Brain microvascular endothelial cell (primary cell): ENCODE measurements around the gene NLGN3.
A peak's percentile ranks its signal among the peaks of the same experiment; 100 is the strongest.

ENCODE experiments used
- DNase-seq: peaks from one replicate; pipeline ENCODE4 v3.0.0-alpha.2; 2020
- H3K27ac ChIP-seq: fragments of 250-450 bp; sonication (Bioruptor Pico); 2 replicates; pipeline ENCODE4 v1.5.1; 2020; ENCODE audit warnings: mild to moderate bottlenecking, moderate library complexity
- H3K27me3 ChIP-seq: fragments of 250-450 bp; sonication (Bioruptor Pico); replicated peaks from 2 replicates; pipeline ENCODE4 v1.5.1; 2020; ENCODE audit warnings: mild to moderate bottlenecking
- H3K36me3 ChIP-seq: fragments of 250-450 bp; sonication (Bioruptor Pico); replicated peaks from 2 replicates; pipeline ENCODE4 v1.5.1; 2020; ENCODE audit warnings: mild to moderate bottlenecking
- H3K4me3 ChIP-seq: 2 replicates; pipeline ENCODE4 v1.5.1; 2011; ENCODE audit warnings: low read depth, mild to moderate bottlenecking, control low read depth, low read length, moderate library complexity
- in situ Hi-C: cut with HindIII; loops from 2 replicates; pipeline ENCODE4 v1.10.0; 2017; ENCODE audit warnings: low sequenced_read_pairs, low pct_ligation_motif_present
- TF ChIP-seq, protein P1 (sequence below): IDR thresholded peaks from 2 replicates; pipeline ENCODE4 v1.5.1; 2011; ENCODE audit warnings: low read depth, mild to moderate bottlenecking, moderate library complexity, low read length, control low read depth, inconsistent platforms; ENCODE audit errors: missing control alignments

Gene NLGN3

DNA sequence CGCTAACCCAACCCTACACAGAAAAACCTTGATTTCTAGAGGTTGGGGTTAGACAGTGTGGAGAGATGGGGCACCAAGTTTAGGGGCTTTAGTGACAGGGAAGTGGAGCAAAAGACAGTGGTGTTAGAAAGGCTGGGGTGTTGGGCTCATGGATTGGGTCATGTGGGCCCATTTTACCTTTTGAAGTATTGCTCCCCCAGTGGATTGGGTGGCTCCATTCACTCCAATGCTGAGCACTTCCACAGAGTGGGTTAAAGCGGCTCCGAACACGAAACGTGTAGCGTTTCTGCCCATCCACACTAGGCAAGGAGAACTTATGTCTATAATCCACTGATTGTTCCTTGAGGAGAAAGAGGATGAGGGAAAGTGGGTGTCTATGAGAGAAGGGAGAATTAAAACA lies 35.6 kb upstream of the NLGN3 start:
- Histone ChIP-seq H3K36me3 (no peaks in the 10 kb centered on the region), H3K4me3 (no peak overlapping the region), H3K27ac (no peak overlapping the region), H3K27me3 (no peaks in the 10 kb centered on the region)
- TF ChIP-seq, protein P1, sequence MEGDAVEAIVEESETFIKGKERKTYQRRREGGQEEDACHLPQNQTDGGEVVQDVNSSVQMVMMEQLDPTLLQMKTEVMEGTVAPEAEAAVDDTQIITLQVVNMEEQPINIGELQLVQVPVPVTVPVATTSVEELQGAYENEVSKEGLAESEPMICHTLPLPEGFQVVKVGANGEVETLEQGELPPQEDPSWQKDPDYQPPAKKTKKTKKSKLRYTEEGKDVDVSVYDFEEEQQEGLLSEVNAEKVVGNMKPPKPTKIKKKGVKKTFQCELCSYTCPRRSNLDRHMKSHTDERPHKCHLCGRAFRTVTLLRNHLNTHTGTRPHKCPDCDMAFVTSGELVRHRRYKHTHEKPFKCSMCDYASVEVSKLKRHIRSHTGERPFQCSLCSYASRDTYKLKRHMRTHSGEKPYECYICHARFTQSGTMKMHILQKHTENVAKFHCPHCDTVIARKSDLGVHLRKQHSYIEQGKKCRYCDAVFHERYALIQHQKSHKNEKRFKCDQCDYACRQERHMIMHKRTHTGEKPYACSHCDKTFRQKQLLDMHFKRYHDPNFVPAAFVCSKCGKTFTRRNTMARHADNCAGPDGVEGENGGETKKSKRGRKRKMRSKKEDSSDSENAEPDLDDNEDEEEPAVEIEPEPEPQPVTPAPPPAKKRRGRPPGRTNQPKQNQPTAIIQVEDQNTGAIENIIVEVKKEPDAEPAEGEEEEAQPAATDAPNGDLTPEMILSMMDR, result no peak
- in situ Hi-C loops, result no loop called here
- DNase-seq, result no peak

DNA sequence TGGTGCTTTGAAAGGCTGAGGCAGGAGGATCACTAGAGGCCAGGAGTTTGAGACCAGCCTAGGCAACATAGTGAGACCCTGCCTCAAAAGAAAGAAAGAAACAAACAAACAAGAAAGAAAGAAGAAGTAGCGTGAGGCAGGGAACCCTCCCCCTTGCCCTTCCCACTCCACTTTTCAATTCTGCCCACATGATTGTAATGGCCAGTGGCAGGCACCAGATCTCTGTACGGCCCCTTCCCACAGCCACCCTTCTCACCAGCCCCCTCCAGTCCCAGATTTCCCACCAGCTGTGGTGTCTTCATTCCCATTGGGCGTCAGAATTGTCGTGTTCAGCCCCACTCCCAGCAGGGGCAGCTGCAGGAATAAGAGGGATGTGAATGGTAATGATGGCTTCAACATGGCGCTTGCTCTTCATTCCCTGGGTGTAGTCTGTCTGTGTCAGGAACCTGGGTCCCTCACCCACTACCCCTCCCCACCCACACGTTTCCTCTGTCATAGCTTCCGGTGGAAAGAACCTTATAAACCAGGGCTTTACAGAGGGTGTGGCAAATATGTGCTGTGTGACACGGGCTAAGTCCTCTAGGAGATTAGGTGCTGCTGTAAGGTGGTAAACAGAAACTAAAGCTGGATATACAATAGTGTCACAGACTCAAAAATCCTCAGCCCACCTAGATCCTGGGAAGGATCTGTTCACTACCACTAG lies 33.3 kb upstream of the NLGN3 start, which contains the start of gene IL2RG:
Gene IL2RG (minus strand): TSS at position 437 of the 703 bp plus-strand sequence. CDS start 38 bp downstream, at position 399.
- DNase-seq, result no peak
- no peak within 1 kb of the TSS for H3K27ac ChIP-seq
- TF ChIP-seq, protein P1, result no peak
- H3K36me3 ChIP-seq, result no peaks in the 10 kb centered on the region
- in situ Hi-C loops, result no loop called here
- no peaks in the 10 kb centered on the region for H3K27me3 ChIP-seq
- no peak within 1 kb of the TSS for H3K4me3 ChIP-seq

DNA sequence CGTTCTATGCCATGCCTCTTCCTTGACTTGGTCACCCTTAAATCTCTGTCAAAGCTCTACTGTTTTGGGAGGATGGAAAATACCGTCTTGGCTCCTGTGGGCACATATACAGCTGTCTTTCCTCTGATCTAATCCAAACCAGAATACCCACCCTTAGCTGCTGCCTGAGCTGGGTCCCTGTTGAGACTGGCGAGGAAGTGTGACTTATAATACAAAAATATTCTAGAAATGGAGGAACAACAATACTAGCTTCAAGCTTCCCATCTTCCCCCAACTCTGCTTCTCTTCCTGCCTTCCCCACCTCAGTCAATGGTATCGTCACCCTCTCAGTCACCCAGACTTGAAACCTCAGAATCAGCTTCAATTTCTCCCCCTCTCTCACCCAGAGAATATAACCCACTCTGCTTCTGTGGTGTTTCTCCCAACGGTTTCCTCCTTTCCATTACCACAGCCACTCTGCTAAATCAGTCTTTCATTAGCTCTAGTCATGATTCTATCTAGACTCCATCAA lies 32.7 kb upstream of the NLGN3 start:
- TF ChIP-seq, protein P1, result no peak
- H3K27me3 ChIP-seq, result no peaks in the 10 kb centered on the region
- in situ Hi-C loops, result no loop called here
- no peaks in the 10 kb centered on the region for H3K36me3 ChIP-seq
- no peak overlapping the region for H3K27ac ChIP-seq
- no peak for DNase-seq
- H3K4me3 ChIP-seq, result no peak overlapping the region

DNA sequence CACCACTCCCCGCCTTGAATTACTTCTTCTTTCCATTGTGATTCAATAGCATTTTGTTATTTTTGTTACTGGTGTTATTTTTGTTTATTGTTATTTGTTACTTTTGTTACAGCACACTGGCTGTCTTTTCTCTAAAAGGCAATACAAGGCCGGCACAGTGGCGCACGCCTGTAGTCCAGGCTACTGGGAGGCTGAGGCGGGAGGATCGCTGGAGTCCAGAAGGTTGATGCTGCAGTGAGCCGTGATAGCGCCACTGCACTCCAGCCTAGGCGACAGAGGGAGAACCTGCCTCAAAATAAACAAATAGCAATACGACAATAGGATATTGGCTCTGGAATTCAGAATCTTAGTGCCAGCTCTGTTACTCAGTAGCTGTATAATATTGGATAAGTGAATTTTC lies 27.3 kb upstream of the NLGN3 start:
- peaks cover 4% of the 10 kb centered on the region for H3K36me3 ChIP-seq
- in situ Hi-C loops, result no loop called here

DNA sequence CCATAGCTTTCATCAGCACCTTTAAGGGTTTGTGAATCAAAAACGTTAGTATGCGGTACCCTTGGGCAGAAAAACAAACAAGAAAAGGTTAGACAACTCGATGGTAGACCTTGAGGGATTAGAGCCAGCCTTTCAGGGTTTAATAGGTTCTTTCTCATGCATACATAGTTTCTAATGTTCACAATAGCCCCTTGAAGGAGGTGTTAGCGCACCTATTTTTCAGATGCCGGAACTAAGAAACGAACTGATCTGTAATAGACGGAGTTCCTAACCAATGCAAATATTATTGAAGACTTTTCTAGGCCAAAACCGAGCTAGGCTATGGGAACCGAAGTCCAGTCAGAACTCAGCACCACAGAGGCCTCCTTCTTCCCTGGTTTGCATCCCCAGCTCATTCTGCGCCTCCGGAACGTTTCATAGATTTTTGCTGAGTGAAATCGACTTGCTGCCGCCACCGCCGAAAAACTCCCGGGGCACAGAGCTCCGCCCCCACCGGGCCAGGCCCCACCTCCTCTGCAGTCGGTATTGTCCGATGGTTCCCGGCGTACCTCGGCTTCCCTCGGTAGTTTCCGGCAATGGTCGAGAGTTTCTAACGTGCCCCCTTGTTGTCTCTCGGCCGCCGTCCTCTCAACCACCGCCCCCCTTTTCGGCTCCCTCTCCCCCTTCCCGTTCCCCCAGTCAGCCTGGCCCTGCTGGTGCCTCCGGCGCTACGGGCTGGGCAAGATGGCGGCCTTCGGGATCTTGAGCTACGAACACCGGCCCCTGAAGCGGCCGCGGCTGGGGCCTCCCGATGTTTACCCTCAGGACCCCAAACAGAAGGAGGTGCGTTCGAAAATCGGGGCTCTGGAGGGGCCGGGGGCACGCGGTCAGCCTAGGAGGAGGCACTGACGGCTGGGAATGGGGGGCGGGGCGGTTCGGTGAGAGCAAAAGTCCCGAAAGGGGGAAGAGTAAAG lies 26.3 kb upstream of the NLGN3 start, which contains the start of gene MED12:
Gene MED12 (plus strand): TSS at position 565 of the 953 bp plus-strand sequence. CDS start 159 bp downstream, at position 724.
- peak; percentile 54 for DNase-seq
- in situ Hi-C loops, result no loop called here
- TF ChIP-seq, protein P1, result no peak
- peak within 1 kb of the TSS; percentile 69 for H3K4me3 ChIP-seq
- peak within 1 kb of the TSS; percentile 57 for H3K27ac ChIP-seq
- H3K27me3 ChIP-seq, result no peaks in the 10 kb centered on the region
- peaks cover 8% of the 10 kb centered on the region for H3K36me3 ChIP-seq

More for the DNA sequence above, 27.3 kb upstream of the NLGN3 start:
- Histone ChIP-seq H3K27ac (no peak overlapping the region), H3K4me3 (no peak overlapping the region), H3K27me3 (no peaks in the 10 kb centered on the region)
- no peak for DNase-seq
- TF ChIP-seq, protein P1, result no peak
